ENCODE results near the gene FRMPD2. TPM values are rescaled to one million over a fixed set of nuclear protein-coding genes. Genes with fewer than 3 reads are reported as not detected.
"Not testable (repeated sequence)": the region's sequence is repeated elsewhere in the genome, so short reads cannot be mapped to it uniquely, and the experiment has no call there.

FRMPD2 gene
- total RNA-seq, 1 donor from 2014 or later, result not detected

GRCh38 chr10:48186264-48186804, 88.2 kb downstream of the FRMPD2 start:
- DNase-seq (ENCODE audit: low spot score); intact Hi-C loops (cut with DNase I): not testable (repeated sequence)

- intact Hi-C loops (cut with DNase I), result no loop called here
- no peak for DNase-seq (ENCODE audit: low spot score)
These were observed 90.3 kb downstream of the FRMPD2 start for GRCh38 chr10:48184224-48184623.

- DNase-seq (ENCODE audit: low spot score); intact Hi-C loops (cut with DNase I): not testable (repeated sequence)
These were observed 101.8 kb downstream of the FRMPD2 start for GRCh38 chr10:48172715-48173114.

- DNase-seq (ENCODE audit: low spot score); intact Hi-C loops (cut with DNase I): not testable (repeated sequence)
These were observed 113.8 kb downstream of the FRMPD2 start for GRCh38 chr10:48160670-48161069.

GRCh38 chr10:48160163-48160562, 114.3 kb downstream of the FRMPD2 start:
- intact Hi-C loops (cut with DNase I), result not testable (repeated sequence)

GRCh38 chr10:48154211-48155140, 120.0 kb downstream of the FRMPD2 start:
- intact Hi-C loops (cut with DNase I); DNase-seq (ENCODE audit: low spot score): not testable (repeated sequence)

More at GRCh38 chr10:48160163-48160562, 114.3 kb downstream of the FRMPD2 start:
- DNase-seq (ENCODE audit: low spot score), result not testable (repeated sequence)

GRCh38 chr10:48147643-48148042, 126.9 kb downstream of the FRMPD2 start:
- DNase-seq (ENCODE audit: low spot score); intact Hi-C loops (cut with DNase I): not testable (repeated sequence)

- intact Hi-C loops (cut with DNase I); DNase-seq (ENCODE audit: low spot score): not testable (repeated sequence)
These were observed 130.5 kb downstream of the FRMPD2 start for GRCh38 chr10:48143721-48144642.

- intact Hi-C loops (cut with DNase I), result not testable (repeated sequence)
- DNase-seq (ENCODE audit: low spot score), result peak; percentile 75
These were observed 133.5 kb downstream of the FRMPD2 start for GRCh38 chr10:48140949-48141348.

- DNase-seq (ENCODE audit: low spot score); intact Hi-C loops (cut with DNase I): not testable (repeated sequence)
These were observed 134.3 kb downstream of the FRMPD2 start for GRCh38 chr10:48139953-48140850.

GRCh38 chr10:48128954-48129353, 145.5 kb downstream of the FRMPD2 start:
- DNase-seq (ENCODE audit: low spot score); intact Hi-C loops (cut with DNase I): not testable (repeated sequence)

- intact Hi-C loops (cut with DNase I), result not testable (repeated sequence)
These were observed 148.2 kb downstream of the FRMPD2 start for GRCh38 chr10:48126251-48126650.

GRCh38 chr10:48125631-48126030, 148.9 kb downstream of the FRMPD2 start:
- DNase-seq (ENCODE audit: low spot score); intact Hi-C loops (cut with DNase I): not testable (repeated sequence)

More at GRCh38 chr10:48126251-48126650, 148.2 kb downstream of the FRMPD2 start:
- DNase-seq (ENCODE audit: low spot score), result not testable (repeated sequence)

- intact Hi-C loops (cut with DNase I); DNase-seq (ENCODE audit: low spot score): not testable (repeated sequence)
These were observed 151.9 kb downstream of the FRMPD2 start for GRCh38 chr10:48122618-48123017.

GRCh38 chr10:48110277-48110676, 164.2 kb downstream of the FRMPD2 start:
- DNase-seq (ENCODE audit: low spot score); intact Hi-C loops (cut with DNase I): not testable (repeated sequence)

All from cardiac septum (tissue), 1 donor.